IPS-18a (cell line): ENCODE results near the gene METTL14.

Source experiments
- H3K27ac ChIP-seq: one replicate; pipeline ENCODE4 v1.5.1; 2013; ENCODE audit warnings: low read length
- H3K27me3 ChIP-seq: one replicate; pipeline ENCODE4 v1.6.1; 2013; ENCODE audit warnings: mild to moderate bottlenecking, low read length; ENCODE audit not compliant: control insufficient read depth, insufficient read depth
- H3K36me3 ChIP-seq: one replicate; pipeline ENCODE4 v1.6.1; 2013; ENCODE audit warnings: low read depth, low read length; ENCODE audit not compliant: control insufficient read depth
- H3K4me1 ChIP-seq: one replicate; pipeline ENCODE4 v1.6.1; 2013; ENCODE audit warnings: low read depth, low read length; ENCODE audit not compliant: control insufficient read depth
- H3K4me3 ChIP-seq: one replicate; pipeline ENCODE4 v1.5.1; 2013; ENCODE audit warnings: low read length
- H3K9ac ChIP-seq: one replicate; pipeline ENCODE4 v1.6.1; 2013; ENCODE audit warnings: mild to moderate bottlenecking, low read length, moderate library complexity
- H3K9me3 ChIP-seq: one replicate; pipeline ENCODE4 v1.6.1; 2013; ENCODE audit warnings: low read depth, low read length; ENCODE audit not compliant: control insufficient read depth

Gene METTL14

DNA sequence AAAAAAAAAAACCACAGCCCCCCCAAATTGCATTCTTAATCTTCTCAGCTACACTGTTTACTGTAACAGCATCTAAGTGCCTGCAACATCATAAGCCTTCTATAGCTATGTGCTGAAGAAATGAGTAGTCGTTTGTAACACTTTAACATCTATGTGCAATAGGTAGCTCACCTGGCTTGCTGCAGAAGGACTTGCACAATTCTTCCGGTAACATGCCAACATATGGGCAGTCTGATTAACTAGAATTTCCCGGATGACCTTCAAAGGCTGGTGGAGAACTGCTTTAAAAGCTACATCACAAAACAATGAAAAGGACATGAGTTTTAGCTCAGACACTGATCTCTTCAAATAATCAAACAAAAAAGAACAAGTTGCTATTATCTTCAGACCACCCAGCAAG, 52.9 kb downstream of the METTL14 start:
- Histone ChIP-seq H3K27ac (no peak overlapping the region), H3K4me3 (no peak overlapping the region)

DNA sequence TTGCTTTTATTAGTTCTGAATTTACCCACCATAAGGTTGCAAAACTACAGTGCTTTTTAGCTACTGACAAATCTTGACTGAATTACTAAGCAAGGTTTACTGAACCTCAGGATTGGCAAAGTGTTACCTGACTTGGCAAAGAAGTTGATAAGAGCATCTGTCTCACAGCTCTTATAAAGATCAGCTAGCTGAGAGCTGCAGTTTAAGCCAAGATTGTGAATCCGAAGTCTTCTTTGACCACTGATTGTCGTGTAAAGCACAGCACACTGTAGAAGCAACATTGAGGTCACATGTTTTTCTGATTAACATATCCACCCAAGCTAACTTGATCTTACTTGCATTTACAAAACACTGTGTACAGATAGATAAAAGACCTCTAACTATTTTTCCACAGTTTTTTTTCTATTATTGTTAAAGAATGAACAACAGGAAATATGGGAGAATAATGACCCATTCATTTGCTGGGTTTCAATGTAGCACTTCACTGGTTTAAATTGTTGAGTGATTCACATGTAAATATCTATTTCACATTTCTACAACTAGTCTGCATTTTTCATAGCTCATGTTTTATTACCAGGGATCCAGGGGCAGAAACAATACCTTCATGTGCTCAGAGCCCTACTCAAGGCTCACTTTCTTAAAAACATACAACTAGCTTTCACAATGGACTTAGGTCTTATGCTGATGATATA, 54.0 kb downstream of the METTL14 start:
- no peaks in the 10 kb centered on the region for H3K27me3 ChIP-seq
- H3K4me3 ChIP-seq, result no peak overlapping the region
- no peak overlapping the region for H3K9ac ChIP-seq
- H3K27ac ChIP-seq, result no peak overlapping the region
- H3K4me1 ChIP-seq, result no peaks in the 10 kb centered on the region
- H3K9me3 ChIP-seq, result no peaks in the 10 kb centered on the region
- H3K36me3 ChIP-seq, result peaks cover 71% of the 10 kb centered on the region

More for the DNA sequence above, 52.9 kb downstream of the METTL14 start:
- H3K27me3 ChIP-seq, result no peaks in the 10 kb centered on the region
- H3K4me1 ChIP-seq, result no peaks in the 10 kb centered on the region
- H3K9ac ChIP-seq, result no peak overlapping the region
- H3K9me3 ChIP-seq, result no peaks in the 10 kb centered on the region
- H3K36me3 ChIP-seq, result peaks cover 66% of the 10 kb centered on the region

DNA sequence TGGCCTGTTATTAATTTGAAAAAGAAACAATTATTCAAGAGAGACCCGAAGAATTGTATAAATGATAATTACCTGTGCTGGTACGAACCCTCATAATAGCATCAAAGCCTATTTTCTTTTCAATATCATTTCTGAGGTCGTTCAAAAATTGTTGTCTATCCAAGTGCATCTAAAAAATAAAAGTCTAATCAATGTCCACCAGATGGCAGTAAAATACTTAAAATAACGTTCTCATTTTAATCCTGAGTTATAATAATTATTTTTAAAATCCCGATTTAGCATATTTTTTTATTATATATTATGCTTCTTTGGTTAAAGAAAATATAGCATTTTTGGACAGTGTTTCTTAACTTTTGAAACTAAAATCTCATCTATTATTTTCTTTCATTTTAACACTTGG, 55.7 kb downstream of the METTL14 start:
- no peak overlapping the region for H3K27ac ChIP-seq
- no peaks in the 10 kb centered on the region for H3K9me3 ChIP-seq
- no peak overlapping the region for H3K9ac ChIP-seq
- H3K36me3 ChIP-seq, result peaks cover 71% of the 10 kb centered on the region
- H3K4me3 ChIP-seq, result no peak overlapping the region
- H3K4me1 ChIP-seq, result no peaks in the 10 kb centered on the region
- H3K27me3 ChIP-seq, result no peaks in the 10 kb centered on the region

DNA sequence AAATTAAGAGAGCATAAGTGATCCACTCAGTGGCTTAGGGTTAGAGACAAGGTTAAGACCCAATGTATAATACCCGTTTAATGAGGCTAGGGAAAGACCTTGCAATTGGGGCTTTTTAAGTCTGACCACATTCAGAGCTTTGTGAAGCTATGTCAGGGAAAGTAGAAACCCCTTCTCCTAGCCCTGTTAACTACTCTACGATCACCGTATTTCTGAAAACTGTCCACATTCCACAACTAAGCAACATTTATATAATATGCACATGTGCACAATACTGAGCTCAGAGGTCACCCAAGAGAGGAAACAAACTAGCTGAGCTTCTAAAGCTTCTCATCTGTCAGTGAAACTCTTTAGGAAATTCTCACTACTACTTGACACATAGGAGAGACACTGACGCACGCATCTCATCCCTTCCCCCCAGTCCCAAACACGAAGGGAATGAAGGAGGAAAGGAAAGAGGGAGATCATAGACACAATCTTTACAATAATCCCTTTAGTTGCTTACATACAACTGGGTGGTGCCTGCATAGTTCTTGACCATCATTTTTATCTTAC, 56.2 kb downstream of the METTL14 start:
- Histone ChIP-seq H3K36me3 (peaks cover 68% of the 10 kb centered on the region), H3K9me3 (no peaks in the 10 kb centered on the region), H3K9ac (no peak overlapping the region), H3K27ac (no peak overlapping the region), H3K27me3 (no peaks in the 10 kb centered on the region), H3K4me1 (no peaks in the 10 kb centered on the region), H3K4me3 (no peak overlapping the region)

DNA sequence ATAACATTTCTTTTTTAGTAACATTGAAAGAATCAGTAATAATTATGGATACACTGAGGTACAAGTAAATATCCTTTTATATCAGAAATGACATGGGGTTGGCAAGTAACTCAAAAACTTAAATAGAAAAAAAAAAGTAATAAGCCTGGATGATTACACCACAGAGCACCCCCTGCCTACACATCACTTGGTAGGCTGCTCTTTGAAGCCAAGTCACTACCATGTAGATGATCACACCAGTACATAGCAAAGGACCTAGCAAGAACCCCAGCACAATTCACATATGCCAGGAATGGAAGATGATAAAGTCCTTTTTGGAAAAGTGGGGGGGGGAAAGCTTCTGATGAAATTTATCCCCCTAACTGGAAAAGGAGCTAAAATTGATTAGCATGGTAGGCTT, 56.9 kb downstream of the METTL14 start:
- no peak overlapping the region for H3K27ac ChIP-seq
- no peaks in the 10 kb centered on the region for H3K9me3 ChIP-seq
- no peak overlapping the region for H3K9ac ChIP-seq
- H3K27me3 ChIP-seq, result no peaks in the 10 kb centered on the region
- no peak overlapping the region for H3K4me3 ChIP-seq
- H3K4me1 ChIP-seq, result no peaks in the 10 kb centered on the region
- peaks cover 67% of the 10 kb centered on the region for H3K36me3 ChIP-seq

DNA sequence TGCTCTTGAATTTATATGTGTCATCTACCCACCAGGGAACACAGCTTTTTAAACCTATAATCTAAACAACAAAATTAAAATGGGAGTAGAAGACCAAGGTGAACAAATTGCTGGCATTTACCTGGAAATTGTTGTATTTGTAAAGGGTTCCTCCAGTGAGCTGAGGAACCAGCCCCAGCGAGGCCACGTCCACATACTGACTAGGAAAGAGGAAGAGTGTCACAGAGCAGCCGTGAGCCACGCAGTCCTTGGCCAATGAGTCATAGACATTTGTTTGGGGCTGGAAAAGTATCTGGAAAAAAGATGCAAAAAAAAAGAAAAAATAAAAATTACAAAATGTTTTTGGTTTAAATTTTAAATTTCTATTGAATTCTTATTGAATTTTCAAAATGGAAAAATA, 58.7 kb downstream of the METTL14 start:
- H3K9me3 ChIP-seq, result no peaks in the 10 kb centered on the region
- no peaks in the 10 kb centered on the region for H3K27me3 ChIP-seq
- H3K27ac ChIP-seq, result no peak overlapping the region
- no peaks in the 10 kb centered on the region for H3K4me1 ChIP-seq
- no peak overlapping the region for H3K4me3 ChIP-seq
- H3K9ac ChIP-seq, result no peak overlapping the region
- peaks cover 51% of the 10 kb centered on the region for H3K36me3 ChIP-seq

DNA sequence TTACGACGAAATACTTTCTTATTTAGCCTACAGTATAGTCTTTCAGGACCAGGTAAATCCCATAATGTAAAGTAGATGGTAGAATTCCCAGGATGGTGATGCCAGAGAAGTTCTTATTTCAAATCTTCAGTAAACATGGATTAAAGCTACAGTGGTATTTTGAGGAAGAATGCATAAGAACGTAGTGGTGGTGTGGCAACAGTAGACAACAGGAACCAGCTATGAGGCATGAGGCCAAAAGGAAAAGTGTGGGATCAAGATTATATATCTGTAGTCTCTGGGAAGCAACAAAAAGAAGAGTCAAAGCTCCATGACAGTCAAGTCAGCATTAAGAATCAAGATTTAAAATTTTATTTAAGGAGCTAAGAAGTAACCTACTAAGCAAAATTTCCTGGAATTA, 60.2 kb downstream of the METTL14 start:
- no peak overlapping the region for H3K4me3 ChIP-seq
- H3K27ac ChIP-seq, result no peak overlapping the region
- peaks cover 40% of the 10 kb centered on the region for H3K36me3 ChIP-seq

DNA sequence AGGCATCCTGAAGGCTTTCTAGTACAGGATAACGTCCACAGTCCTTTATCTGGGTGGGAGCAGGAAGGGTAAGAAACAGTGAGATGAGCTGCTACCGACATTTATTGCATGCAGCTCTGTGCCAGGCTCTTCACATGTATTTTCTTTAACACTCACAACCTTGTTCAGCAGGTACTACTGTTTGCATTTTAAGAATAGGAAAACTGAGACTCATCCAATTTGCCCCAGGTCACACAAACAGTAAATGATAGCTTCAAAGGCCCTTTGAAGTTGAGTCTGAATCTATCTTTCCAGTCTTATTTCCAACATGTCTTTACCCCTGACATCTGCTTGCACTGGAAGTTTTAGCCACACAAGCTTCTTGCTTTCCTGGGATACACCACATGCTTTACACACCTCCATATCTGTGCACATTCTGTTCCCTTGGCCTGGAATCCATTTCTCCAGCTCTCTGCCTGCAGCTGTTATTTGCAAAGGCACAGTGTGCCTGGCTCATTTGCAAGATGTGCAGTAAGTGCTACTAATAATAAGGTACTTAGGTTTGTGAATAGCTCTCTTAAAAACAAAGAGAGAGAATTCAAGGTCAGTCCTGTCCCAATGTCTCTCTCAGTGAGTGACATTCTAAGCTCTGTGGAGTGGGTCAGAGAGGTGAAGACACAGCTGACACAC, 61.2 kb downstream of the METTL14 start:
- no peak overlapping the region for H3K9ac ChIP-seq
- H3K36me3 ChIP-seq, result peaks cover 43% of the 10 kb centered on the region
- H3K27ac ChIP-seq, result no peak overlapping the region
- H3K4me3 ChIP-seq, result no peak overlapping the region
- no peaks in the 10 kb centered on the region for H3K9me3 ChIP-seq
- no peaks in the 10 kb centered on the region for H3K4me1 ChIP-seq
- H3K27me3 ChIP-seq, result no peaks in the 10 kb centered on the region

More for the DNA sequence above, 60.2 kb downstream of the METTL14 start:
- Histone ChIP-seq H3K4me1 (no peaks in the 10 kb centered on the region), H3K9ac (no peak overlapping the region), H3K27me3 (no peaks in the 10 kb centered on the region), H3K9me3 (no peaks in the 10 kb centered on the region)

DNA sequence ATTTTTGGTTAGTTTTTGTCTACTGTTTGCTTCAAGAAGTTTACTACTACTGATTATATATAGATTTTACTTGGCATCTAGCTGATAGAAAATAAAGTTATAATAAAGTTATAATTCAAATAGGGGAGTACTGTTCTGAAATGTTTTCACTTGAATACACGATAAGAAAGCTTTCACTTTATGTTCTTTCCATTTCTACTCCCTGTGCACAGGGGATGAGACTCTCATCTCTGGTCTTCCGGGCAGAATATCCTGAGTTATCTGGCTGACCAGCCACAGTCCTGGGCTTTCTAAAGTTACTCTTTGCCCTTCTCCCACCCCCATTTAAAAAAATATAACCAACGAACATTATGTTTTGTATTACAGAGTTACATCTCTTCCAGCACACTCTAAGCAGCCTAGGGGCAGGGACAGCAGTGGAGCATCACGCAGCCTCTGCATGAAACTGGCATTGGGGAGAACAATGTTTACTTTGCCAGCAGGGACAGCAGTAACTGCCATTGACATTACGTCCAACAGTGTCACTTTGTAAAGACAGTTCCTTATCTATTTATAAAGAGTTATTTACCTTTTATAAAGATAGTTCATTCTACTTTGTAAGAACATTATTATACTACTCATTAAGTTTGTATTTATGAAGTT, 64.3 kb downstream of the METTL14 start:
- H3K27me3 ChIP-seq, result no peaks in the 10 kb centered on the region
- H3K9ac ChIP-seq, result no peak overlapping the region
- no peaks in the 10 kb centered on the region for H3K9me3 ChIP-seq
- H3K4me3 ChIP-seq, result no peak overlapping the region
- no peak overlapping the region for H3K27ac ChIP-seq
- H3K4me1 ChIP-seq, result no peaks in the 10 kb centered on the region
- H3K36me3 ChIP-seq, result peaks cover 52% of the 10 kb centered on the region

DNA sequence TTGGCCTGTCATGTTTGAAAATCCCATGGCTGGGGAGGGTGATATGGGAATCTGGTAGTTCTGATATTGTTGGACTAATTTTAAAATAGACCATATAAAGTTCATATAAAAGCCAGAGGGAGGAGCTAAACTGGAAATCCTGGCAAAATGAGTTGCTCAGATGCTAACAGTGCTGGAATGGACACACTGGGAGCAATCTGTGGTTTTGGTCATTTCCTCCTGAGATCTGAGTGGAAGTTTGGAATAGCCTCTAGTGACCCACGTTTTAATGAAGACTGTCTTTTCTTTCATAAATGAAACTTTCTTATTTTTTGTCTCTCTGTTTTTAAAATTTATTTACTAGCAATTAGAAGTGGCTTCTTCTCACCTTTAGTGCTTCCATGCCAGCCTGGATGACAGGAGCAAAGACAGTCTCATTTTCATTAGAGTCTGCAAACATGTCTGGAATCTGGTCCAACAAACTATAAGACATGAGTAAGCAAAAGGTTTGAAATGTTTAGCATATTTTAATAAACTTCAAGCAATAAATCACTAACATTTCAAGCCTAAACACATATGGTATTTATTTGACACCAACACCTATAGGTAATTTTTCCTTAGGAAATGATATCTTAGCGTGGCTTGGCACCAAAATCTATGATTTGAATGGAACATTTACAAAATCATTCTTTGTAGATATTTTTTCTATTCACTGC, 66.6 kb downstream of the METTL14 start:
- peaks cover 45% of the 10 kb centered on the region for H3K36me3 ChIP-seq
- H3K4me1 ChIP-seq, result peaks cover 5% of the 10 kb centered on the region
- H3K27me3 ChIP-seq, result no peaks in the 10 kb centered on the region
- no peak overlapping the region for H3K4me3 ChIP-seq
- no peak overlapping the region for H3K27ac ChIP-seq
- no peaks in the 10 kb centered on the region for H3K9me3 ChIP-seq
- no peak overlapping the region for H3K9ac ChIP-seq

DNA sequence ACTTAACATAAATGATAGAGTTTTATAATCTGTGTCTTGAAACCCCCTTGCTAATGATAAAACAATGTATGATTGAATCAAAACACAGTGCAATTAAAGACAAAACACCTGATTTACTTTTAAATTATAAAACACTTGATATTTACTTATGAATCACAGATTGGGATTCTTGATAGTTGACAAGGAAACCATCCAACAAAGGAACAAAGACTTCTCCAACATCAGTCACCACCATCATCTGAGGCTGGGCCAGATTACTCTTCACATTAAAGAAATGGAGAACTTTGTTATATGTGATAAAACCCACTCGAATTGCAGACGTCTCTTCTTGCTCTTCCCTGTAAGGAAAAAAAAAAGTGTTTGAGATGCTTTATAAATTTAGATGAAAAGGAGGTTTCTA, 67.4 kb downstream of the METTL14 start:
- no peaks in the 10 kb centered on the region for H3K27me3 ChIP-seq
- H3K4me1 ChIP-seq, result peaks cover 5% of the 10 kb centered on the region
- no peak overlapping the region for H3K9ac ChIP-seq
- H3K9me3 ChIP-seq, result no peaks in the 10 kb centered on the region
- H3K4me3 ChIP-seq, result no peak overlapping the region
- no peak overlapping the region for H3K27ac ChIP-seq
- H3K36me3 ChIP-seq, result peaks cover 51% of the 10 kb centered on the region
